Mesenchymal stem cell (in vitro differentiated cells and primary cell): ENCODE results near the gene PCYT2.

Experiments
- DNase-seq: peaks from one replicate; pipeline ENCODE4 v3.0.0-alpha.2; 2013
- H2AFZ ChIP-seq: one replicate; pipeline ENCODE4 v1.6.1; 2013; ENCODE audit warnings: low read depth, mild to moderate bottlenecking, control low read depth, inconsistent platforms, low read length, moderate library complexity
- H2AK5ac ChIP-seq: 2 replicates; pipeline ENCODE4 v1.6.1; 2013; ENCODE audit warnings: low read length, moderate library complexity, mild to moderate bottlenecking, inconsistent platforms; ENCODE audit not compliant: severe bottlenecking
- H2BK120ac ChIP-seq: one replicate; pipeline ENCODE4 v1.6.1; 2013; ENCODE audit warnings: low read depth, mild to moderate bottlenecking, inconsistent platforms, low read length, moderate library complexity
- H2BK12ac ChIP-seq, 2 experiments: one replicate each; pipeline ENCODE4 v1.6.1; 2013; ENCODE audit warnings: inconsistent platforms in 2 of 2, low read length in 2 of 2, mild to moderate bottlenecking in 2 of 2, moderate library complexity in 2 of 2, control low read depth in 1 of 2
- H2BK15ac ChIP-seq: one replicate; pipeline ENCODE4 v1.6.1; 2013; ENCODE audit warnings: mild to moderate bottlenecking, low read depth, inconsistent platforms; ENCODE audit not compliant: poor library complexity, severe bottlenecking
- H2BK5ac ChIP-seq: 2 replicates; pipeline ENCODE4 v1.6.1; 2013; ENCODE audit warnings: low read depth, mild to moderate bottlenecking, low read length, control low read depth, inconsistent platforms; ENCODE audit not compliant: poor library complexity, severe bottlenecking
- H3K14ac ChIP-seq, 2 experiments: one replicate each; pipeline ENCODE4 v1.6.1; 2013; ENCODE audit warnings: inconsistent platforms in 2 of 2, low read length in 2 of 2, control low read depth in 1 of 2, mild to moderate bottlenecking in 1 of 2, moderate library complexity in 1 of 2
- H3K18ac ChIP-seq, 2 experiments: one replicate each; pipeline ENCODE4 v1.6.1; 2013; ENCODE audit warnings: inconsistent platforms in 2 of 2, low read length in 2 of 2, control low read depth in 1 of 2, low read depth in 1 of 2, mild to moderate bottlenecking in 1 of 2
- H3K23ac ChIP-seq, 2 experiments: one replicate each; pipeline ENCODE4 v1.6.1; 2013; ENCODE audit warnings: inconsistent platforms in 2 of 2, low read length in 2 of 2, mild to moderate bottlenecking in 2 of 2, moderate library complexity in 2 of 2, control low read depth in 1 of 2
- H3K27ac ChIP-seq: 2 replicates; pipeline ENCODE4 v1.5.1; 2013; ENCODE audit warnings: mild to moderate bottlenecking, moderate library complexity, low read length, control low read depth, inconsistent platforms; ENCODE audit not compliant: poor library complexity, severe bottlenecking
- H3K27me3 ChIP-seq, 2 experiments: 2 replicates each; pipeline versions ENCODE4 v1.6.1 to v1.7.0; 2013; ENCODE audit warnings: low read length in 2 of 2, mild to moderate bottlenecking in 2 of 2, moderate library complexity in 2 of 2, control low read depth in 1 of 2, inconsistent platforms in 1 of 2; ENCODE audit not compliant: control insufficient read depth in 1 of 2, insufficient read depth in 1 of 2
- H3K36me3 ChIP-seq, 2 experiments: 2 replicates each; pipeline versions ENCODE4 v1.6.1 to v1.7.0; 2013; ENCODE audit warnings: low read length in 2 of 2, control low read depth in 1 of 2, inconsistent platforms in 1 of 2, low read depth in 1 of 2, mild to moderate bottlenecking in 1 of 2; ENCODE audit not compliant: insufficient read depth in 2 of 2, control insufficient read depth in 1 of 2
- H3K4ac ChIP-seq, 2 experiments: one replicate each; pipeline ENCODE4 v1.6.1; 2013; ENCODE audit warnings: inconsistent platforms in 2 of 2, low read length in 2 of 2, mild to moderate bottlenecking in 2 of 2, moderate library complexity in 2 of 2, control low read depth in 1 of 2, low read depth in 1 of 2
- H3K4me1 ChIP-seq: 2 replicates; pipeline ENCODE4 v1.6.1; 2013; ENCODE audit warnings: low read depth, low read length, control low read depth; ENCODE audit not compliant: control insufficient read depth, insufficient read depth
- H3K4me2 ChIP-seq: 2 replicates; pipeline ENCODE4 v1.6.1; 2013; ENCODE audit warnings: low read length, mild to moderate bottlenecking, inconsistent platforms; ENCODE audit not compliant: poor library complexity, severe bottlenecking
- H3K4me3 ChIP-seq, 2 experiments: 2 replicates each; pipeline versions ENCODE4 v1.5.1 to v1.7.0; 2013; ENCODE audit warnings: low read length in 2 of 2, mild to moderate bottlenecking in 2 of 2, control low read depth in 1 of 2, low read depth in 1 of 2; ENCODE audit not compliant: insufficient read depth in 1 of 2
- H3K79me1 ChIP-seq: replicated peaks from 2 replicates; pipeline ENCODE4 v1.6.1; 2013; ENCODE audit warnings: mild to moderate bottlenecking, control low read depth, low read length, inconsistent platforms; ENCODE audit not compliant: poor library complexity, severe bottlenecking
- H3K9ac ChIP-seq: 2 replicates; pipeline ENCODE4 v1.7.0; 2013; ENCODE audit warnings: mild to moderate bottlenecking, low read length, moderate library complexity
- H3K9me3 ChIP-seq: 2 replicates; pipeline ENCODE4 v1.7.0; 2013; ENCODE audit warnings: mild to moderate bottlenecking, low read length; ENCODE audit not compliant: control insufficient read depth
- H4K8ac ChIP-seq: one replicate; pipeline ENCODE4 v1.6.1; 2013; ENCODE audit warnings: inconsistent platforms, mild to moderate bottlenecking, low read length, moderate library complexity
- H4K91ac ChIP-seq: one replicate; pipeline ENCODE4 v1.6.1; 2013; ENCODE audit warnings: mild to moderate bottlenecking, low read length, inconsistent platforms
- WGBS: methylation state at CpG from one replicate; pipeline ENCODE4 v1.1.7; 2013; ENCODE audit warnings: mixed read lengths; 5-methylcytosine and 5-hydroxymethylcytosine counted together

The PCYT2 gene

DNA sequence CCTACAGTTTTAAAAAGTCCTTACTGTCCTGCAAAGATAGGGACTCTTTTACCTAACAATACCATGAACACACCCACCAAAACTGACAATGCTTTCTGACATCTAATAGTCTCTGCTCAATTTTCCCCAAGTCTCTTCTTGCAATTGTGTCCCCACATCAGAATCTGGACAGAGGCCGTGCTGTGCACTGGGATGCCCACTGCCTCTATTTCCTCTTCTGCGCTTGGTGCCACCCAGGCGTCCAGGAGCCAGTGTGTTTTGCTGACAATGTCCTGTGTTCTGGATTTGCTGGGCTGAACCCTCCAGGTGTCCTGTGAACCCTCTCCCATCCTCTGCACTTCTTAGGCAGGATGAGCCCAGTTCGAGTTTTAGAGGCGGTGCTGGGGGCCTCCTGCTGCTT is 33.6 kb downstream of the PCYT2 start:
- H3K4me3 ChIP-seq: no peak overlapping the region
- no peak overlapping the region for H3K4ac ChIP-seq
- no peak overlapping the region for H4K91ac ChIP-seq
- H3K9me3 ChIP-seq: no peaks in the 10 kb centered on the region
- peaks cover 21 to 36% of the 10 kb centered on the region in 2 experiments for H3K36me3 ChIP-seq
- H3K79me1 ChIP-seq: peaks cover 6% of the 10 kb centered on the region
- H3K4me2 ChIP-seq: no peak overlapping the region
- no peak overlapping the region for H3K9ac ChIP-seq
- H3K23ac ChIP-seq: no peak overlapping the region
- 99% methylated on average over 3 of the region's 5 CpGs for WGBS
- no peak for DNase-seq
- H2AK5ac ChIP-seq: no peak overlapping the region
- no peaks in the 10 kb centered on the region for H3K27me3 ChIP-seq
- no peak overlapping the region for H2BK5ac ChIP-seq
- H3K27ac ChIP-seq: no peak overlapping the region
- no peak overlapping the region for H3K18ac ChIP-seq
- no peak overlapping the region for H2BK15ac ChIP-seq
- no peak overlapping the region for H4K8ac ChIP-seq
- H2AFZ ChIP-seq: no peak overlapping the region
- H2BK12ac ChIP-seq: no peak overlapping the region
- no peak overlapping the region for H3K14ac ChIP-seq
- H2BK120ac ChIP-seq: no peak overlapping the region
- peaks cover 2% of the 10 kb centered on the region for H3K4me1 ChIP-seq

DNA sequence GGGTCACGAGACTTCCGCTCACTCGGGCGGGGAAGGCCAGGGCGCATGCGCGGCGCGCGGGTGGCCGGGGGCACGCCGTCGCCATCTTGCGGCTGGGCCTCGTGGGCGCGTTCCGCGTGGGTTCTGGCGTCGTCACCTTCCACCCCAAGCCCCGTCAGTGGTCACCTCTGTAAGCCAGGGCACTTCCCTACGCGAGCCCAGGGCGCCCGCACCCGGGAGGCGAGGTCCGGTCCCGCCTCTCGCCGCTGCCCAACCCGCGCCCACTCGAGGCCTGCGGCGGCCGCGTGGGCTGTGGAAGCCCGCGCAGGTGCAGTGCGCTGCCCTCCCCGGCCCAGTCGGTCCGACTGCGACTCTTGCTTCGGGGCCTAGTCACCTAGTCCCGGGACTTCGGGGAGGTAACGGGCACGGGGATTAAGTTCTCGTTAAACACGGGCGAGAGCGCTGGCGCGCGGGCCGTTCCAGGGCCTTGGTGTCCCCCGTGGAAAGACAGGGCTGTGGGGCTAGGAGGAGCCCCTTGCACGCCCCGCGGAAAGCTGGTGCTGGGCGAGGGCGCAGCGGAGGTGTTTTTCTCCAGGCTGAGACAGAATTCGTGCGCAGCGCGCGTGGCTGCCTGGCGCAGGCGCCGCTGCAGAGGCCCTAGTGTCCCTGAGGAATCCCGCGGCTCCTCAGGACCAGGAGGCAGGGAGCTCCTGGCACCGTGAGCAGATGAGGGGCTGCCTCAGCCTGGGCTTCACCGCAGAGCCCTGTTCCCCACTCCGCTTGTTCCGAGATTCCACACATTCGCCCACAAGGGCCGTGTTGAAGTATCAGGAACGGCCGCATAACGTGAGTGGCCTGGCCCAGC is 39.6 kb downstream of the PCYT2 start:
- peak overlapping the region; percentile 94 for H2BK5ac ChIP-seq
- H3K4me1 ChIP-seq: peaks cover 45% of the 10 kb centered on the region
- peak overlapping the region; percentile 79 for H3K27ac ChIP-seq
- peak overlapping the region; percentile 100 for H4K8ac ChIP-seq
- H3K4ac ChIP-seq: peak overlapping the region; percentile 99 to 100
- H2AK5ac ChIP-seq: peak overlapping the region; percentile 79
- peak overlapping the region; percentile 85 for H2AFZ ChIP-seq
- peaks cover 12% of the 10 kb centered on the region for H3K79me1 ChIP-seq
- H3K18ac ChIP-seq: peak overlapping the region; percentile 100
- H3K36me3 ChIP-seq: peaks cover 20 to 38% of the 10 kb centered on the region in 2 experiments
- H2BK120ac ChIP-seq: peak overlapping the region; percentile 100
- H3K14ac ChIP-seq: peak overlapping the region in 1 of 2 experiments; percentile 99
- H3K4me2 ChIP-seq: peak overlapping the region; percentile 86
- DNase-seq: peak; percentile 88
- WGBS: 7% methylated on average over 78 of the region's 86 CpGs
- H2BK15ac ChIP-seq: peak overlapping the region; percentile 100
- peak overlapping the region in 1 of 2 experiments; percentile 98 for H3K23ac ChIP-seq
- peak overlapping the region; percentile 83 to 88 for H3K4me3 ChIP-seq
- no peaks in the 10 kb centered on the region for H3K9me3 ChIP-seq
- H3K27me3 ChIP-seq: no peaks in the 10 kb centered on the region
- peak overlapping the region; percentile 100 for H4K91ac ChIP-seq
- H2BK12ac ChIP-seq: peak overlapping the region; percentile 80 to 81
- H3K9ac ChIP-seq: peak overlapping the region; percentile 91

DNA sequence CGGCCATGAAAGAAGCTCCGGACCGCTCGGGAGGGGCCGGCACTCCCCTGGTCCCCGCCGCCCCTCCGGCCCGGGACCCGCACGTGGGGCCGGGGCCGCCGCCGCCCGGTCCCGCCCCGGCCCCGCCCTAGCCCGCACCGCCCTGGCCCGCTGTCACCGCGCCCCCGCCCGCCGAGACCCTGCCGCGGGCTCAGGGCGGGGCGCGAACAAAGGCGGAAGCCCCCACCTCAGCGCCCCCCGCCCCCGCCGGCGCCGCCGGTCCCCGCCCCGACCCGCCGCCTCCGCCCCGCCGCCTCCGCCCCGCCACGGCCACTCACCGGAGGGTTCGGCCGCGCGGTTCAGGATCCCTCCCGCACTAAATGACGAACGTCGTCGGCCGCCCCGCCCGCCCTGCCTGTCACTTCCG is 40.2 kb downstream of the PCYT2 start, which contains the start of gene ARHGDIA:
ARHGDIA (minus strand) TSS at position 357 of the 406 bp plus-strand sequence. CDS start 1,407 bp downstream, outside the sequence.
- Histone ChIP-seq H3K4me3 (peak within 1 kb of the TSS; percentile 83 to 88), H3K18ac (peak within 1 kb of the TSS; percentile 100), H3K4me2 (peak within 1 kb of the TSS; percentile 86), H4K91ac (peak within 1 kb of the TSS; percentile 100), H3K4me1 (peaks cover 51% of the 10 kb centered on the region), H3K27me3 (no peaks in the 10 kb centered on the region), H4K8ac (peak within 1 kb of the TSS; percentile 100), H2BK120ac (peak within 1 kb of the TSS; percentile 100), H3K4ac (peak within 1 kb of the TSS; percentile 99 to 100), H2AFZ (peak within 1 kb of the TSS; percentile 85), H3K27ac (peak within 1 kb of the TSS; percentile 83), H2BK5ac (peak within 1 kb of the TSS; percentile 94), H3K9ac (peak within 1 kb of the TSS; percentile 92), H2AK5ac (peak within 1 kb of the TSS; percentile 79), H3K9me3 (no peaks in the 10 kb centered on the region), H3K23ac (peak within 1 kb of the TSS in 1 of 2 experiments; percentile 98), H3K79me1 (peaks cover 12% of the 10 kb centered on the region), H2BK15ac (peak within 1 kb of the TSS; percentile 100), H3K36me3 (peaks cover 21 to 44% of the 10 kb centered on the region in 2 experiments), H3K14ac (peak within 1 kb of the TSS; percentile 77 to 99), H2BK12ac (peak within 1 kb of the TSS; percentile 80 to 81)
- DNase-seq: no peak
- under 1% methylated on average over 20 of the region's 64 CpGs for WGBS
